ENCODE results near the gene ZMAT5. TPM values are rescaled to one million over a fixed set of nuclear protein-coding genes. Genes with fewer than 3 reads are reported as not detected.

ZMAT5 gene
- total RNA-seq, 1 experiment from 2014 or later, result 16.0 TPM

- Histone ChIP-seq H3K9ac (ENCODE audit: low read length) (no peak overlapping the region), H3K27ac (ENCODE audit: low read depth, low read length) (no peak overlapping the region), H3K4me3 (replicated peaks in 1 of 2; ENCODE audit: low read depth in 1 of 2, low read length in 2 of 2) (no peak overlapping the region), H3K9me2 (ENCODE audit: insufficient read depth) (no peaks in the 10 kb centered on the region), H3K36me3 (ENCODE audit: control insufficient read depth in 1 of 2, insufficient read depth in 2 of 2, low read length in 2 of 2) (no peaks in the 10 kb centered on the region), H3K4me1 (ENCODE audit: control insufficient read depth in 1 of 2, insufficient read depth in 2 of 2, low read length in 2 of 2) (no peaks in the 10 kb centered on the region), H4K20me1 (ENCODE audit: insufficient read depth) (no peaks in the 10 kb centered on the region), H3K79me2 (ENCODE audit: insufficient read depth, low read length) (no peaks in the 10 kb centered on the region; the same call in 1 of the 2 replicates), H3K9me3 (ENCODE audit: control insufficient read depth in 1 of 2, insufficient read depth in 1 of 2, low read depth in 1 of 2, low read length in 2 of 2) (no peaks in the 10 kb centered on the region), H2AFZ (ENCODE audit: low read depth, low read length, poor library complexity, severe bottlenecking) (no peak overlapping the region), H3K4me2 (ENCODE audit: low read length) (no peak overlapping the region), H3K27me3 (ENCODE audit: insufficient read depth, low read length) (no peaks in the 10 kb centered on the region)
- POLR2A ChIA-PET, result no interaction called here
- intact Hi-C loops (cut with micrococcal nuclease), result no loop called here
- TF ChIP-seq SIN3A (IDR thresholded peaks at IDR 0.05; ENCODE audit: low read depth) (no peak), ZNF274 (IDR thresholded peaks at IDR 0.05; ENCODE audit: low read depth, low read length) (no peak), ATF3 (IDR thresholded peaks at IDR 0.05) (no peak), EZH2phosphoT487 (IDR thresholded peaks at IDR 0.05; ENCODE audit: borderline replicate concordance) (no peak), RAD21 (IDR thresholded peaks at IDR 0.05; ENCODE audit: low read depth) (no peak), CTCF (IDR thresholded peaks at IDR 0.05 in 2 of 3, conservative IDR thresholded peaks at IDR 0.05 in 1 of 3; ENCODE audit: borderline replicate concordance in 1 of 3, insufficient read depth in 1 of 3, low read depth in 2 of 3, low read length in 2 of 3) (no peak), ELF1 (IDR thresholded peaks at IDR 0.05; ENCODE audit: borderline replicate concordance, low read depth) (no peak), ZBTB33 (IDR thresholded peaks at IDR 0.05; ENCODE audit: extremely low read depth, insufficient replicate concordance, low read length) (no peak), REST (IDR thresholded peaks at IDR 0.05; ENCODE audit: low read depth) (no peak), EZH2 (IDR thresholded peaks at IDR 0.05) (no peak)
- BruUV-seq (replicated peaks), result no TSS peak
- ATAC-seq (no peak), DNase-seq (ENCODE audit: low read depth, low spot score) (no peak)
- CTCF ChIA-PET, result interaction anchor here (1.2 kb wide), 1 partner anchor 10 kb away, joined by 7 read pairs; no protein-coding TSS in a partner anchor
- RAD21 ChIA-PET (ENCODE audit: low non-redundant PET in 1 of 2, low total read pairs in 2 of 2, uncharacterized antibody in 2 of 2, unreplicated experiment in 2 of 2), result no interaction called here
Observed at GRCh38 chr22:29691636-29692326, 75.0 kb downstream of the ZMAT5 start.
